ENCODE data around the gene PSG11.
"Not testable (repeated sequence)": the region's sequence is repeated elsewhere in the genome, so short reads cannot be mapped to it uniquely, and the experiment has no call there.

The PSG11 gene

DNA sequence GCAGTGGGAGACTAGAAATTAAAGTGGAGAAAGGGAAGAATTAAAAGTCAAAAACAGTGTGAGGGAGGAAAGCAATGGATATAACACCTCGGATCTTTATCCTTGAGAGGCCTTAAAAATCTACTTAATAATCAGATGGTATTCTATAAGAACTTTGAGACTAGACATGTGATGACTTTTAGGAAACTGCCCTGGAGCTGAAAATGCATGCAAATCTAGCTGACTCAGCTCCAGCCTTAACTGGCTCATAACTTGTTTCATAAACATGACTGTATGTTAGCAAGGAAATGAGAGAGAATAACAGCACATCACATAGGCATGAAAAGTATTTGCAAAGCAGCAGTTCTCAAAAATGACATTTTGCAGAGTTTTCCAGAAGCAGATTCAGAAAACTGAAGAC lies 38.1 kb downstream of the PSG11 start:
- not testable (repeated sequence) for DNase-seq

GRCh38 chr19:42985588-42985987 lies 40.7 kb downstream of the PSG11 start:
- DNase-seq: no peak

GRCh38 chr19:42982111-42982510 lies 44.2 kb downstream of the PSG11 start:
- DNase-seq: not testable (repeated sequence)

- DNase-seq: not testable (repeated sequence)
Observed at GRCh38 chr19:42971451-42971850, 54.8 kb downstream of the PSG11 start.

DNA sequence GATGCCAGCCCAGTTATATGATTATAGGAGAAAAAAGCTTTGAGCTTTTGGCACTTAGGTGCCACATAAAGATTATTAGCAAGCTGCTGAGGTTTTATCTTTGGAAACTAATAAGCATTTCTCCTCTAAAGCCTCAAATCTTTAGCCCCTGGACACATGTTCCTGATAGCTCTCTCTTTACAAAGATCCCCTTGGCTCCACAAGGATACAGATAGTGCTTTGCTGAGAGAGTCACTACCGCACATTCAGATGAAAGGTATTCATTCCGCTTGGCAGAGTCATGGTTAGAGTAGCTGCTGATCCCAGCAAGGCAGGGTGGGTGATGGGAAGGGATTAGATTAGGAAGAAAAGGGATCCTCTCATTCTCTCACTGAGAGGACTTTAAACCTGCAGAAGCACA lies 61.1 kb downstream of the PSG11 start:
- DNase-seq: peak; percentile 9

GRCh38 chr19:42961119-42961518 lies 65.2 kb downstream of the PSG11 start:
- DNase-seq: no peak
